Activated CD4-positive, alpha-beta memory T cell treated with anti-CD3 and anti-CD28 coated beads, Interleukin-2, amount 10 ng/mL, durations not matched to agents 7 days and 5 days (primary cell): ENCODE results near the gene SAP30L. TPM values are rescaled to one million over a fixed set of nuclear protein-coding genes. Genes with fewer than 3 reads are reported as not detected.

Experiments
- CTCF ChIA-PET: fragments of 350-600 bp; sonication (Branson Sonifier 250); formaldehyde crosslinking; loops from one replicate; lab custom pipeline; 2021; ENCODE audit warnings: antibody characterized with exemption, inconsistent platforms; lab: Charles Lee
- POLR2A ChIA-PET: fragments of 350-600 bp; sonication (Branson Sonifier 250); formaldehyde crosslinking; loops from one replicate; lab custom pipeline; 2021; ENCODE audit warnings: antibody characterized with exemption; lab: Charles Lee
- DNase-seq: peaks from one replicate; pipeline ENCODE4 v3.0.0-alpha.2; 2020
- H3K27ac Mint-ChIP-seq: one replicate; pipeline ENCODE4 v1.8.0; 2021; ENCODE audit warnings: mild to moderate bottlenecking, mixed read lengths
- H3K27me3 Mint-ChIP-seq: one replicate; pipeline ENCODE4 v1.8.0; 2021; ENCODE audit warnings: mixed read lengths
- H3K36me3 Mint-ChIP-seq: one replicate; pipeline ENCODE4 v1.8.0; 2021; ENCODE audit warnings: low read depth, mixed read lengths
- H3K4me1 Mint-ChIP-seq: one replicate; pipeline ENCODE4 v1.8.0; 2021; ENCODE audit warnings: mixed read lengths
- H3K4me3 Mint-ChIP-seq: one replicate; pipeline ENCODE4 v1.8.0; 2021; ENCODE audit warnings: mild to moderate bottlenecking, mixed read lengths
- H3K9me3 Mint-ChIP-seq: one replicate; pipeline ENCODE4 v1.8.0; 2021; ENCODE audit warnings: mixed read lengths
- total RNA-seq, 2 experiments: library from RNA; stranded (reverse); gene quantifications; one replicate each; pipeline ENCODE4 v1.2.3, GENCODE V29; 2021

The SAP30L gene
- total RNA-seq, 2 experiments from 2014 or later, result 42.6 to 46.6 TPM

GRCh38 chr5:154449786-154450185 lies 4.0 kb downstream of the SAP30L start:
- ChIA-PET POLR2A (interaction anchor here (1.3 kb wide), 1 partner anchor 20 kb away, joined by 3 read pairs; no protein-coding TSS in a partner anchor), CTCF (interaction anchor here (0.5 to 1.3 kb wide), 5 partner anchors 16 to 474 kb away, joined by 3 to 5 read pairs (median 3); no protein-coding TSS in a partner anchor)
- no peaks in the 10 kb centered on the region for H3K27me3 Mint-ChIP-seq
- peaks cover 38% of the 10 kb centered on the region for H3K4me1 Mint-ChIP-seq
- H3K9me3 Mint-ChIP-seq, result no peaks in the 10 kb centered on the region
- H3K36me3 Mint-ChIP-seq, result peaks cover 59% of the 10 kb centered on the region
- no peak for DNase-seq
- H3K4me3 Mint-ChIP-seq, result no peak overlapping the region
- no peak overlapping the region for H3K27ac Mint-ChIP-seq

- DNase-seq, result no peak
- ChIA-PET CTCF (no interaction called here), POLR2A (no interaction called here)
These were observed 6.2 kb downstream of the SAP30L start for GRCh38 chr5:154451957-154452356.

GRCh38 chr5:154455585-154455984 lies 9.8 kb downstream of the SAP30L start:
- H3K27me3 Mint-ChIP-seq, result no peaks in the 10 kb centered on the region
- ChIA-PET POLR2A (no interaction called here), CTCF (no interaction called here)
- no peak for DNase-seq
- H3K4me1 Mint-ChIP-seq, result peaks cover 1% of the 10 kb centered on the region
- no peak overlapping the region for H3K27ac Mint-ChIP-seq
- H3K36me3 Mint-ChIP-seq, result peaks cover 68% of the 10 kb centered on the region
- H3K4me3 Mint-ChIP-seq, result no peak overlapping the region
- no peaks in the 10 kb centered on the region for H3K9me3 Mint-ChIP-seq

More at GRCh38 chr5:154451957-154452356, 6.2 kb downstream of the SAP30L start:
- Mint-ChIP-seq H3K4me1 (peaks cover 32% of the 10 kb centered on the region), H3K4me3 (no peak overlapping the region), H3K36me3 (peaks cover 64% of the 10 kb centered on the region), H3K27ac (no peak overlapping the region), H3K27me3 (no peaks in the 10 kb centered on the region), H3K9me3 (no peaks in the 10 kb centered on the region)

- CTCF ChIA-PET, result no interaction called here
These were observed 10.7 kb downstream of the SAP30L start for GRCh38 chr5:154456540-154456939.

GRCh38 chr5:154459015-154459414 lies 13.2 kb downstream of the SAP30L start:
- CTCF ChIA-PET, result interaction anchor here (0.9 kb wide), 1 partner anchor 8 kb away, joined by 3 read pairs; no protein-coding TSS in a partner anchor
- Mint-ChIP-seq H3K36me3 (peaks cover 41% of the 10 kb centered on the region), H3K9me3 (no peaks in the 10 kb centered on the region), H3K4me3 (no peak overlapping the region), H3K27me3 (no peaks in the 10 kb centered on the region), H3K27ac (no peak overlapping the region), H3K4me1 (no peaks in the 10 kb centered on the region)
- no peak for DNase-seq
- POLR2A ChIA-PET, result interaction anchor here (1.6 kb wide), 1 partner anchor 11 kb away, joined by 5 read pairs; no protein-coding TSS in a partner anchor

More at GRCh38 chr5:154456540-154456939, 10.7 kb downstream of the SAP30L start:
- no peak for DNase-seq
- Mint-ChIP-seq H3K4me3 (no peak overlapping the region), H3K9me3 (no peaks in the 10 kb centered on the region), H3K27me3 (no peaks in the 10 kb centered on the region), H3K4me1 (no peaks in the 10 kb centered on the region), H3K36me3 (peaks cover 60% of the 10 kb centered on the region), H3K27ac (no peak overlapping the region)
- POLR2A ChIA-PET, result no interaction called here

GRCh38 chr5:154460172-154460571 lies 14.4 kb downstream of the SAP30L start:
- Mint-ChIP-seq H3K4me1 (no peaks in the 10 kb centered on the region), H3K27ac (no peak overlapping the region), H3K4me3 (no peak overlapping the region), H3K36me3 (peaks cover 35% of the 10 kb centered on the region), H3K9me3 (no peaks in the 10 kb centered on the region), H3K27me3 (no peaks in the 10 kb centered on the region)
- no peak for DNase-seq
- CTCF ChIA-PET, result interaction anchor here (0.5 to 1.6 kb wide), 3 partner anchors 8 to 174 kb away, joined by 3 to 4 read pairs (median 3); no protein-coding TSS in a partner anchor
- POLR2A ChIA-PET, result no interaction called here

- no peaks in the 10 kb centered on the region for H3K9me3 Mint-ChIP-seq
- CTCF ChIA-PET, result interaction anchor here (0.7 to 2.4 kb wide), 5 partner anchors 9 to 486 kb away, joined by 3 to 6 read pairs (median 3); no protein-coding TSS in a partner anchor
- no peak overlapping the region for H3K27ac Mint-ChIP-seq
- no peaks in the 10 kb centered on the region for H3K27me3 Mint-ChIP-seq
- no peak overlapping the region for H3K4me3 Mint-ChIP-seq
- POLR2A ChIA-PET, result no interaction called here
- no peaks in the 10 kb centered on the region for H3K4me1 Mint-ChIP-seq
- H3K36me3 Mint-ChIP-seq, result peaks cover 27% of the 10 kb centered on the region
- DNase-seq, result no peak
These were observed 15.7 kb downstream of the SAP30L start for GRCh38 chr5:154461531-154461930.

GRCh38 chr5:154464438-154464837 lies 18.6 kb downstream of the SAP30L start:
- Mint-ChIP-seq H3K9me3 (no peaks in the 10 kb centered on the region), H3K27me3 (peaks cover 6% of the 10 kb centered on the region), H3K4me3 (no peak overlapping the region), H3K4me1 (no peaks in the 10 kb centered on the region), H3K36me3 (peaks cover 8% of the 10 kb centered on the region), H3K27ac (no peak overlapping the region)
- no peak for DNase-seq
- CTCF ChIA-PET, result no interaction called here
- POLR2A ChIA-PET, result no interaction called here

- ChIA-PET POLR2A (interaction anchor here (0.8 to 1.1 kb wide), 2 partner anchors 19 to 20 kb away, joined by 3 read pairs; no protein-coding TSS in a partner anchor), CTCF (no interaction called here)
- peaks cover 5% of the 10 kb centered on the region for H3K36me3 Mint-ChIP-seq
- no peak for DNase-seq
- H3K9me3 Mint-ChIP-seq, result no peaks in the 10 kb centered on the region
- H3K27me3 Mint-ChIP-seq, result peaks cover 10% of the 10 kb centered on the region
- no peaks in the 10 kb centered on the region for H3K4me1 Mint-ChIP-seq
- no peak overlapping the region for H3K27ac Mint-ChIP-seq
- H3K4me3 Mint-ChIP-seq, result no peak overlapping the region
These were observed 19.4 kb downstream of the SAP30L start for GRCh38 chr5:154465169-154465568.

DNA sequence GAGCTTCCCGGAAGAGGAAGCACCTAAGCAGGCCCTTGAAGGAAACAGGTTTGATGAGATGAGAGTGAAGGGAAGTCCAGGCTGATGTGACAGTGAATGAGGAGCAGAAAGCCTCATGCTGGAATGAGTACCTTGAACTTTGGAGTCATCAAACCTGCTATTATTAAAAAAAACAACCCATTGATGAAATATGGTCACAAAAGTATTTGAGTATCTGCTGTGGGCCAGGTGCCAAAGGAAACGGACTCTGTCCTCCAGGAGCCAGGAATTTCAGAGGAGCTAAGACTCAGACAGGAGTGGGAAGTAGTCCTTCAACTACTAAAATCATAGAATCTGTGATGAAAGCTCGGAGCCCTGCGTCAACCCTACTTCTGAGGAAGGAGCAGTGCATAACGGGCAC lies 20.4 kb downstream of the SAP30L start:
- Mint-ChIP-seq H3K9me3 (no peaks in the 10 kb centered on the region), H3K27me3 (peaks cover 20% of the 10 kb centered on the region), H3K27ac (no peak overlapping the region), H3K4me1 (no peaks in the 10 kb centered on the region), H3K4me3 (no peak overlapping the region), H3K36me3 (no peaks in the 10 kb centered on the region)
- ChIA-PET CTCF (interaction anchor here (1.1 to 3.4 kb wide), 7 partner anchors 7 to 394 kb away, joined by 3 to 16 read pairs (median 4); no protein-coding TSS in a partner anchor), POLR2A (interaction anchor here (0.8 to 1.1 kb wide), 2 partner anchors 19 to 20 kb away, joined by 3 read pairs; no protein-coding TSS in a partner anchor)
- no peak for DNase-seq

GRCh38 chr5:154466671-154467070 lies 20.9 kb downstream of the SAP30L start:
- ChIA-PET POLR2A (no interaction called here), CTCF (interaction anchor here (1.1 to 3.4 kb wide), 9 partner anchors 8 to 394 kb away, joined by 3 to 16 read pairs (median 4); no protein-coding TSS in a partner anchor)
- Mint-ChIP-seq H3K27ac (no peak overlapping the region), H3K9me3 (no peaks in the 10 kb centered on the region), H3K4me3 (no peak overlapping the region), H3K4me1 (no peaks in the 10 kb centered on the region), H3K36me3 (no peaks in the 10 kb centered on the region), H3K27me3 (peaks cover 25% of the 10 kb centered on the region)
- no peak for DNase-seq

GRCh38 chr5:154467655-154468354 lies 22.0 kb downstream of the SAP30L start:
- DNase-seq, result peak; percentile 77
- Mint-ChIP-seq H3K27ac (no peak overlapping the region), H3K36me3 (no peaks in the 10 kb centered on the region), H3K9me3 (no peaks in the 10 kb centered on the region), H3K27me3 (peaks cover 35% of the 10 kb centered on the region), H3K4me3 (no peak overlapping the region), H3K4me1 (no peaks in the 10 kb centered on the region)
- CTCF ChIA-PET, result interaction anchor here (0.7 to 3.4 kb wide), 16 partner anchors 8 to 493 kb away, joined by 3 to 16 read pairs (median 3); no protein-coding TSS in a partner anchor
- POLR2A ChIA-PET, result interaction anchor here (0.6 kb wide), 1 partner anchor 22 kb away, joined by 3 read pairs; the partner anchor contains the start of gene SAP30L

DNA sequence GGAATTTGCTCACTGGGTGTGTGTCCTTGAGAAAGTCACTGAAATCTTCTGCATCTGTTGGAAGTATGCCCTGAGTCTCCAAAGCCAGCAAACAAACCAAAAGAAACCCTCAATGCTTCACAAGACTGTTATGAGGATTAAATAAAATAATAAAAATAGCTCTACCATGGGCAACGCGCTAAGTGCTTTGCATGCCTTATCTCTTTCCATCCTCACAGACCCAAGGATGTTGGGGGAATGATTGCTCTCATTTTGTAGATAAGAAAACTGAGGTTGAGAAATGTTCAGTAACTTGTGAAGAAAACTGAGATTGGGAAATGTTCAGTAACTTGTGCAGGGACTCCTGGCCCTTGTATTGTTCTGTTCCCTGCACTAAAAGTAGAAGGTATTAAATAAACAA lies 24.3 kb downstream of the SAP30L start:
- Mint-ChIP-seq H3K27ac (no peak overlapping the region), H3K4me3 (no peak overlapping the region), H3K27me3 (peaks cover 58% of the 10 kb centered on the region), H3K4me1 (peaks cover 17% of the 10 kb centered on the region), H3K36me3 (peaks cover 2% of the 10 kb centered on the region), H3K9me3 (no peaks in the 10 kb centered on the region)
- POLR2A ChIA-PET, result interaction anchor here (0.9 kb wide), 1 partner anchor 23 kb away, joined by 3 read pairs; no protein-coding TSS in a partner anchor
- CTCF ChIA-PET, result interaction anchor here (1.0 to 1.8 kb wide), 3 partner anchors 8 to 21 kb away, joined by 3 read pairs; no protein-coding TSS in a partner anchor
- no peak for DNase-seq
